NCI-H774 (cell line): Measurements from ENCODE around the gene SLC7A4.

Source experiments
- DNase-seq: peaks from one replicate; lab custom pipeline; 2025; lab: John Stamatoyannopoulos, UW

The SLC7A4 gene

GRCh38 chr22:20986365-20986764, 46.0 kb downstream of the SLC7A4 start:
- no peak for DNase-seq

GRCh38 chr22:20985720-20986119, 46.6 kb downstream of the SLC7A4 start:
- DNase-seq = no peak

DNA sequence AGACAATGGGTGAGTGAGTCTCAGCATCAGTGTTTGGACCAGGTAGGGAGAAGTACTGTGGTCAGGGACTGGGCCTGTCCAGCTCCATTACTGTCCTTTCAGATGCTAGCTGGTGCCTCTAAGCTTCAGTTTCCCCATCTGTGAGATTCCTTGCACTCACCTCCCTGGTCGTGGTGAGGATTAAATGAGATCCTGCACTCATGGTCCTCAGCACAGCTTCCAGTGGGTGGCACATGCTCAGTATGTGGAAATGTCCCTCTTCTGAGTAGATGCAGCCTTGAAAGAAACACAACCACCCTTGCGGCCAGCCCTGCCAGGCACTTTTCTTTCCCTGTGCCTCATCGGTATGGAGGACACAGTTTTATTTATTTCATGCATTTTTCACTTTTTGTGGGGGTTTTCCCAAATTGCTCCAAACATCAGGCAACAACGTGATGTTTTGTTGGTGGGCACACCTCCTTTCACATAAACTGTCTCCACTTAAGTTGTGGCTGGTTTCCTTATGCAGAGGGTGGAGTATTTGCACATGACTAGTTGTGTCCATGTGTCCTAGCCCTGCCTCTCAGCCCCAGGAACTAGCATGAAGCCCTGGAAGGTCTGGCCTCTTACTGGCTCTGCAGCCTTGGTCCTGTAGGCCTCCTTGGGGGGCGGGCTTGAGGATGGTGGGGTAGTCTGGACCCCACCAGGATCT, 49.1 kb downstream of the SLC7A4 start:
- DNase-seq = no peak

- no peak for DNase-seq
Measured at GRCh38 chr22:20982563-20982882, 49.8 kb downstream of the SLC7A4 start.

GRCh38 chr22:20981787-20982562, 50.4 kb downstream of the SLC7A4 start, which contains the start of gene LZTR1:
TSS of gene LZTR1 (plus strand) at chr22:20982297. CDS start at chr22:20982372, 75 bp downstream.
- DNase-seq = peak; percentile 35

DNA sequence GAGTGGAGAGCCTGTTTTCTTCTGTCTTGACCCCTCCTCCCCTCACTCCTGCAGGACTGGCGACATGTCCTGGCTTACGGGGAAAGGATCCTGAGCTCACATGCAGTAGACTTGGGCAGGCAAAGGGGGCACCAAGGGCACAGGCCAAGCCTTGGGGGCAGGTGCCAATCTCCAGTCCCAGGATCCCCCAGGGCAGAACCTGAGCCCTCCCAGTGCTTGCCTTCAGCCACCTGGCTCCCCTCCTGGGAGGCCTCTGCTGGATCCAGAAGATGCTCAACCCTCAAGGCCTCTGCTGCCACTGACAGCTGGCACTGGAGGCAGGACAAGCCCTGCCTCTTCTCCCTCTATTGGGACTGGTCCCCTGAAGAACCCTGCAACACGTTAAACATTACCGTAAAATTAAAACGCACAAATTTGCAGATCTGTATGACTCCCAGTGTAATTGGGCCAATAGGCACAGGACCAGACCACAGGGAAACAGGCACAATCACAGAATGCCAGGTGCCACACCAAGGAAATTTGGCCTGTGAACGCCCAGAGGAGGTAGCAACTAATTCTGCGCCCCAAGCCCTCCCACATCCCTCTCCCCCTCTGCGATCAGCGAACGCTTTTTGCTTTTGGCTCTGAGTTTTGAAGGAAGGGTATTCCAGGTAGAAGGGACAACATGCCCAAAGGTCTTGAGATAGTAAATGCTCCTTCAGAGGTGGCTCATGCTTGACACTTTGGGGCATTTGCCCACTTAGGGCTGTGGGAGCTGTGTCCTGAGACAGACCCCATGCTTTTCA, 51.2 kb downstream of the SLC7A4 start:
- DNase-seq = no peak

DNA sequence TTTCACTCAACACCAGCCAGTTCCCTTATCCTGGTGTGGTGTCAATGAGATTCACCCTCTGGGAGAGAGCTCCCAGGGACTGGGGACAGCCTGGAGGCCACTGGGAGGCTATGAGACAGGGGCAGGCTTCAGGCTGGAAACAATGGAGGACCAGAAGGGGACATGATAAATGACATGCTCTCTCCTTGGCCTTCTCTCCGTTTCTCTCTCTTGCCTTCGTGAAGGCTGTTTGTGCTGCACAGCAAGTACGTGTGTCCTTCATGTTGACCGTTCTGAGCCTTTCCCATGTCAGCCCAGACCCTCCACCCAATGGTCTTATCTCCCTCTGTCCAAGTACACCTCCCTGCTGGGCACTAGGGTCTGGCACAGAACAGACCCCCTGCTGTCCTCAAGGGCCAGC, 51.8 kb downstream of the SLC7A4 start:
- no peak for DNase-seq

GRCh38 chr22:20979940-20980453, 52.4 kb downstream of the SLC7A4 start:
- DNase-seq = no peak

GRCh38 chr22:20979243-20979809, 53.0 kb downstream of the SLC7A4 start:
- no peak for DNase-seq
